Liver (tissue), 9 donors: Measurements from ENCODE around the gene ASPSCR1. TPM values are rescaled to one million over a fixed set of nuclear protein-coding genes. Genes with fewer than 3 reads are reported as not detected.

Experiments used
- DNase-seq: peaks from one replicate; pipeline ENCODE4 v3.0.0-alpha.2; 2017; ENCODE audit warnings: low spot score
- H3K27ac ChIP-seq, 2 donors: one replicate each; pipeline ENCODE4 v1.7.0; 2013; ENCODE audit warnings: inconsistent platforms in 2 of 2, low read length in 2 of 2, control low read depth in 1 of 2, low read depth in 1 of 2, mild to moderate bottlenecking in 1 of 2
- H3K27me3 ChIP-seq, 4 donors: one replicate each; pipeline versions ENCODE4 v1.6.1 to v1.7.0; 2013; ENCODE audit warnings: low read length in 3 of 4, inconsistent platforms in 1 of 4, mild to moderate bottlenecking in 1 of 4, moderate library complexity in 1 of 4; ENCODE audit not compliant: control insufficient read depth in 4 of 4, insufficient read depth in 4 of 4
- H3K36me3 ChIP-seq, 4 donors: one replicate each; pipeline versions ENCODE4 v1.6.1 to v1.7.0; 2013; ENCODE audit warnings: low read length in 3 of 4, mild to moderate bottlenecking in 3 of 4, low read depth in 1 of 4, moderate library complexity in 1 of 4; ENCODE audit not compliant: control insufficient read depth in 4 of 4, insufficient read depth in 3 of 4
- H3K4me1 ChIP-seq, 4 donors: one replicate each; pipeline versions ENCODE4 v1.6.1 to v1.7.0; 2013; ENCODE audit warnings: low read length in 3 of 4, mild to moderate bottlenecking in 3 of 4, moderate library complexity in 1 of 4; ENCODE audit not compliant: control insufficient read depth in 4 of 4, insufficient read depth in 4 of 4
- H3K4me3 ChIP-seq, 3 donors: one replicate each; pipeline versions ENCODE4 v1.6.1 to v1.7.0; 2013; ENCODE audit warnings: low read length in 3 of 3, control low read depth in 1 of 3, low read depth in 1 of 3, mild to moderate bottlenecking in 1 of 3
- H3K9ac ChIP-seq, 2 donors: one replicate each; pipeline ENCODE4 v1.7.0; 2013; ENCODE audit warnings: low read length in 2 of 2, mild to moderate bottlenecking in 2 of 2, moderate library complexity in 2 of 2, control low read depth in 1 of 2, low read depth in 1 of 2
- H3K9me3 ChIP-seq, 4 donors: one replicate each; pipeline versions ENCODE4 v1.6.1 to v1.7.0; 2013; ENCODE audit warnings: low read length in 3 of 4; ENCODE audit not compliant: control insufficient read depth in 4 of 4
- ATF3 ChIP-seq: IDR thresholded peaks from 2 replicates; pipeline ENCODE4 v1.6.1; 2016; ENCODE audit warnings: antibody characterized with exemption
- CTCF ChIP-seq: fragments of 150-350 bp; IDR thresholded peaks from 2 replicates; pipeline ENCODE4 v1.5.1; 2017; ENCODE audit warnings: improper control_type of control experiment, low read depth, low read length; ENCODE audit not compliant: missing input control
- EGR1 ChIP-seq, 2 donors: IDR thresholded peaks; 2 replicates each; pipeline ENCODE4 v1.6.1; 2016 to 2018; ENCODE audit warnings: antibody characterized with exemption in 2 of 2, low read depth in 2 of 2
- FOXA1 ChIP-seq: IDR thresholded peaks from 2 replicates; pipeline ENCODE4 v1.6.1; 2016; ENCODE audit warnings: antibody characterized with exemption
- GABPA ChIP-seq, 2 donors: IDR thresholded peaks in 1 of 2; conservative IDR thresholded peaks in 1 of 2; 2 replicates each; pipeline ENCODE4 v1.6.1; 2016; ENCODE audit warnings: antibody characterized with exemption in 2 of 2, mild to moderate bottlenecking in 1 of 2, moderate library complexity in 1 of 2
- HNF4A ChIP-seq, 2 donors: conservative IDR thresholded peaks; 2 replicates each; pipeline ENCODE4 v1.6.1; 2016; ENCODE audit warnings: antibody characterized with exemption in 2 of 2, mild to moderate bottlenecking in 2 of 2
- HNF4G ChIP-seq: IDR thresholded peaks from 2 replicates; pipeline ENCODE4 v1.6.1; 2016; ENCODE audit warnings: antibody characterized with exemption
- JUND ChIP-seq, 2 donors: IDR thresholded peaks; 2 replicates each; pipeline ENCODE4 v1.6.1; 2016; ENCODE audit warnings: antibody characterized with exemption in 2 of 2
- MAX ChIP-seq: IDR thresholded peaks from 2 replicates; pipeline ENCODE4 v1.6.1; 2016; ENCODE audit warnings: antibody characterized with exemption
- NR2F2 ChIP-seq: IDR thresholded peaks from 2 replicates; pipeline ENCODE4 v1.6.1; 2016; ENCODE audit warnings: antibody characterized with exemption
- RAD21 ChIP-seq, 2 donors: IDR thresholded peaks; 2 replicates each; pipeline ENCODE4 v1.6.1; 2016; ENCODE audit warnings: antibody characterized with exemption in 2 of 2, mild to moderate bottlenecking in 2 of 2
- REST ChIP-seq: IDR thresholded peaks from 2 replicates; pipeline ENCODE4 v1.6.1; 2016; ENCODE audit warnings: antibody characterized with exemption, mild to moderate bottlenecking
- RXRA ChIP-seq, 2 donors: IDR thresholded peaks; 2 replicates each; pipeline ENCODE4 v1.6.1; 2017 to 2018; ENCODE audit warnings: antibody characterized with exemption in 2 of 2, mild to moderate bottlenecking in 1 of 2
- SP1 ChIP-seq: IDR thresholded peaks from 2 replicates; pipeline ENCODE4 v1.6.1; 2018; ENCODE audit warnings: antibody characterized with exemption, mild to moderate bottlenecking
- TAF1 ChIP-seq: conservative IDR thresholded peaks from 2 replicates; pipeline ENCODE4 v1.6.1; 2016; ENCODE audit warnings: antibody characterized with exemption, mild to moderate bottlenecking
- ZBTB33 ChIP-seq: IDR thresholded peaks from 2 replicates; pipeline ENCODE4 v1.6.1; 2016; ENCODE audit warnings: antibody characterized with exemption
- WGBS: extraction: QIAGEN DNeasy Blood & Tissue Kit; methylation state at CpG from one replicate; pipeline ENCODE4 v1.1.7; 2013; 5-methylcytosine and 5-hydroxymethylcytosine counted together
- polyA plus RNA-seq, 2 donors: library from polyadenylated mRNA; stranded (reverse) in 1 of 2; unstranded in 1 of 2; fragments of 200-250 nt in 1 of 2; fragments of >200 nt in 1 of 2; fragmentation: Nextera tagmentation in 1 of 2; extraction: Ambion mirVana in 1 of 2; gene quantifications; one replicate each; pipeline versions ENCODE4 v1.2.1 to v1.2.3, GENCODE V29; 2013 to 2015
- total RNA-seq, 2 donors: library from RNA; depleted of rRNA; stranded (reverse); fragments of >200 nt; gene quantifications; one replicate each; pipeline ENCODE4 v1.2.3, GENCODE V29; 2014
- donor health status: healthy.
- donor health status: healthy.
- donor health status: healthy.
- donor health status: healthy.
- donor health status: healthy.

The ASPSCR1 gene
- total and polyA plus RNA-seq, 4 donors: 17.8 to 26.2 (median 20.4) TPM

GRCh38 chr17:81939218-81939617 is 38.2 kb upstream of the ASPSCR1 start:
- Histone ChIP-seq H3K27ac (no peak overlapping the region), H3K27me3 (no peaks in the 10 kb centered on the region), H3K9ac (no peak overlapping the region), H3K36me3 (no peaks in the 10 kb centered on the region), H3K9me3 (no peaks in the 10 kb centered on the region), H3K4me3 (no peak overlapping the region), H3K4me1 (peaks cover 6 to 10% (median 6%) of the 10 kb centered on the region in 4 donors)
- DNase-seq: no peak
- TF ChIP-seq RXRA (IDR thresholded peaks at IDR 0.05): no peak
- TF ChIP-seq GABPA (IDR thresholded peaks at IDR 0.05 in 1 of 2, conservative IDR thresholded peaks at IDR 0.05 in 1 of 2): no peak
- no peak for TF ChIP-seq CTCF
- no peak for TF ChIP-seq NR2F2
- no peak for TF ChIP-seq FOXA1
- TF ChIP-seq RAD21 (IDR thresholded peaks at IDR 0.05): no peak
- no peak for TF ChIP-seq ZBTB33
- 78% methylated on average over 15 of the region's 15 CpGs for WGBS

GRCh38 chr17:81939881-81940385 is 37.5 kb upstream of the ASPSCR1 start:
- H3K4me3 ChIP-seq: no peak overlapping the region
- no peak for DNase-seq
- no peak overlapping the region for H3K9ac ChIP-seq
- peaks cover 6 to 10% (median 6%) of the 10 kb centered on the region in 4 donors for H3K4me1 ChIP-seq
- no peak for TF ChIP-seq ZBTB33
- TF ChIP-seq CTCF: no peak
- TF ChIP-seq TAF1: no peak
- TF ChIP-seq HNF4A (conservative IDR thresholded peaks at IDR 0.05): no peak
- no peak for TF ChIP-seq RAD21 (IDR thresholded peaks at IDR 0.05)
- TF ChIP-seq FOXA1: no peak
- TF ChIP-seq REST: no peak
- no peak for TF ChIP-seq MAX
- no peak for TF ChIP-seq ATF3
- TF ChIP-seq RXRA (IDR thresholded peaks at IDR 0.05): no peak
- TF ChIP-seq SP1: no peak
- no peak for TF ChIP-seq EGR1 (IDR thresholded peaks at IDR 0.05; ENCODE audit: low read depth in 2 of 2)
- no peak for TF ChIP-seq JUND (IDR thresholded peaks at IDR 0.05)
- TF ChIP-seq HNF4G: no peak
- no peak for TF ChIP-seq GABPA (IDR thresholded peaks at IDR 0.05 in 1 of 2, conservative IDR thresholded peaks at IDR 0.05 in 1 of 2)
- 89% methylated on average over 21 of the region's 21 CpGs for WGBS
- H3K9me3 ChIP-seq: no peaks in the 10 kb centered on the region
- no peaks in the 10 kb centered on the region for H3K27me3 ChIP-seq
- H3K27ac ChIP-seq: no peak overlapping the region
- no peaks in the 10 kb centered on the region for H3K36me3 ChIP-seq
